GM20000 (cell line): ENCODE data around the gene NSUN2.
"Not testable (repeated sequence)": the region's sequence is repeated elsewhere in the genome, so short reads cannot be mapped to it uniquely, and the experiment has no call there.

Source experiments
- DNase-seq: peaks from one replicate; pipeline ENCODE4 v3.0.0; 2012; ENCODE audit warnings: low spot score
- TF ChIP-seq, protein P1 (sequence below): IDR thresholded peaks from 2 replicates; pipeline ENCODE4 v1.5.1; 2012; ENCODE audit warnings: mild to moderate bottlenecking, control low read depth; ENCODE audit errors: extremely low read depth, missing control alignments

The NSUN2 gene

DNA sequence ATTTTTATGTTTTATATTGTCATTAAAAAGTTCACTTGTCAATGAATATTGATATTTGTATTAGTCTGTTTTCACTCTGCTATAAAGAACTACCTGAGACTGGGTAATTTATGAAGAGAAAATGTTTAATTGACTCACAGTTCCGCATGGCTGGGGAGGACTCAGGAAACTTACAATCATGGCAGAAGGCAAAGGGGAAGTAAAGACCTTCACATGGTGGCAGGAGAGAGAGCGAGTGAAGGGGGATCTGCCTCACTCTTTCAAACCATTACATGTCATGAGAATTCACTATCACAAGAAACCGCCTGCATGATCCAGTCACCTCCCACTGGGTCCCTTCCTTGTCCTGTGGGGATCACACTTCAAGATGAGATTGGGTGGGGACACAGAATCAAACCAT lies 27.8 kb upstream of the NSUN2 start:
- DNase-seq = no peak
- TF ChIP-seq, protein P1, sequence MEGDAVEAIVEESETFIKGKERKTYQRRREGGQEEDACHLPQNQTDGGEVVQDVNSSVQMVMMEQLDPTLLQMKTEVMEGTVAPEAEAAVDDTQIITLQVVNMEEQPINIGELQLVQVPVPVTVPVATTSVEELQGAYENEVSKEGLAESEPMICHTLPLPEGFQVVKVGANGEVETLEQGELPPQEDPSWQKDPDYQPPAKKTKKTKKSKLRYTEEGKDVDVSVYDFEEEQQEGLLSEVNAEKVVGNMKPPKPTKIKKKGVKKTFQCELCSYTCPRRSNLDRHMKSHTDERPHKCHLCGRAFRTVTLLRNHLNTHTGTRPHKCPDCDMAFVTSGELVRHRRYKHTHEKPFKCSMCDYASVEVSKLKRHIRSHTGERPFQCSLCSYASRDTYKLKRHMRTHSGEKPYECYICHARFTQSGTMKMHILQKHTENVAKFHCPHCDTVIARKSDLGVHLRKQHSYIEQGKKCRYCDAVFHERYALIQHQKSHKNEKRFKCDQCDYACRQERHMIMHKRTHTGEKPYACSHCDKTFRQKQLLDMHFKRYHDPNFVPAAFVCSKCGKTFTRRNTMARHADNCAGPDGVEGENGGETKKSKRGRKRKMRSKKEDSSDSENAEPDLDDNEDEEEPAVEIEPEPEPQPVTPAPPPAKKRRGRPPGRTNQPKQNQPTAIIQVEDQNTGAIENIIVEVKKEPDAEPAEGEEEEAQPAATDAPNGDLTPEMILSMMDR = no peak

DNA sequence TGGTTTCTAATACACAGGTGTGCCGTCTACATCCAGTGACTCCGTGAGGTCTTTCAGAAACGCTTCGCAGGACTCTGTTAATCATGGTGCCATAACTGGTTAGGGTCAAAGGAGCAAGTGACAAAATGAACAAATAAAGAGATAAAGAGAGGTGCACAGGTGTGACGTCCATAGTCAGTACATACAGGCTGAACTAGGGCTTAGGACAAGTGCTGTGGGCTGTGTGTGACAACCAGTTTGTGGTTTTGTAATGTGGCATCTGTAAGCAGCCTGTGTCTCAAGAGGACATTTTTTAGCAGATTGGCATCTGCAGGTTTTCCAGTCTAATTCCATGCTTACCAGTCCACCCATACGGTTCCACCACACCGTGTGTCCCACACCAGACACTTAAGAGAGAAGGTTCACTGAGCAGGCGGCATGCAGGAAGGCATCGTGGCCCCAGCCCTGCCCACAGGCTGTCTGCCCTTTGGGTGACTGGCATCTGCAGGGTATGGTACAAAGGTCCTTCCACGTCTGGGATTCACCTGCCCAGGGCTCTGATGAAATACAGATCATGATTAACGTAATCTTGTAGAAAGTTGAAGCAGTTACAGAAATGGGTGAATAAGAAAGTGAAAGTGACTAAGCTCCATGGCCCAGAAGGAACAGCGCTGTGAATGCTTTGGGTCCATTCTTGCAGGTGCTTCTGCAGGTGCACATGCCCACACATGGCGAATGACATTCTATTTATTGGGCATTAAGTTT lies 27.3 kb upstream of the NSUN2 start:
- DNase-seq = peak; percentile 60
- TF ChIP-seq, protein P1 = no peak

DNA sequence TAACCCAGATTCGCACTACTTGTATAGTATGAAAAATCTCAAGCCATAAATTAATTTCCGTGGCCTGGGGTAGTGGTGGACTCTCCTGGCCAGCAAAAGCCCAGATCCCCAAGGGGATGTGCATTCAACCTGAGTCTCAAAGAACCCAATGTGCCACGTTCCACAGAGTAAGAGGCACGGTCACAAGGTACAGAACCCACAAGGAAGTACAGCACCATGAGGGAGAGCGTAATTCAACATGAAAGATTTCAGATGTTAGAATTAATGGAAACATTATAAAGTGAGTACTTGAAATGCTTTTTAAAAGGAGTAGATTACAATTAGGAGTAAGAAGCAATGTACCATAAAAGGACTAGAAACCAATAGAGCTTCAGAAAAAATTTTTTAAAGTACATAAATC lies 23.8 kb upstream of the NSUN2 start:
- DNase-seq = no peak
- TF ChIP-seq, protein P1 = no peak

DNA sequence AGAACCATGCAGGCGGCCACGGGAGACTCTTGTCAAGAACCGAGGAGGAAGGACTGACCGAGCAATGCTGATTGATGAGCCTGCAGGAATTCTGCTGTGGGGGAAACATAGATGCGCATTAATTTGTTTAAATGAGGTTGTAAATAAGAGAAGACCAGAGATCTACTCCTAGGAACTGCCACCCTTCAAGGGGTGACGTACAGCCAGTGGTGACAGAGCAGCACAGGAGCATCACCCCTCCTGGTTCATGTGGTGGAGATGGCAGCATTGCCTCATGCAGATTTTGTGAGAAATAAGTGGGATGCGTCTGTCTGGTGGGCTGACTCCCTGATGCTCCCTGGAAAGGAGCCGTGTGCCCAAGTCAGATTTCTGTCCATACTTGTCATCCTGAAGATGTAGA lies 22.6 kb upstream of the NSUN2 start:
- TF ChIP-seq, protein P1 = no peak
- DNase-seq = no peak

DNA sequence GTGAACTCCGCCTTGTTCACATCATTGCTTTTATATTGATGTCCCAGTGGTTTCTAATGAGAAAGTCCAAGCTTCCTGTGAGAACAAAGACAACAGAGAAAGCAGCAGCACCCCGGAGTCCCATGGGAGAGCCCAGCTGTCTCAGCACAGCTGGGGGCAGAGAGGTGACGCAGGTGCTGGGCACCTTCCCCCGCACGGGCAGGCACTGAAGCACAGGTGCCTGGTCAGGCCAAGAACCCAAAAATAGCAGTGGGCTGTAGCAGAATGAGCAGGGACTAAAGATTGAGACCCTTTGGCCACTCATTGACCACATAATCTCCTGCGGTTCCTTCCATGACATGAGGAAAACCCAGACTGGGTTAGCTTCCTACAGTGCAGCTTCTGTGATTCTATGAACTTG lies 19.2 kb upstream of the NSUN2 start:
- TF ChIP-seq, protein P1 = no peak
- peak; percentile 33 for DNase-seq

DNA sequence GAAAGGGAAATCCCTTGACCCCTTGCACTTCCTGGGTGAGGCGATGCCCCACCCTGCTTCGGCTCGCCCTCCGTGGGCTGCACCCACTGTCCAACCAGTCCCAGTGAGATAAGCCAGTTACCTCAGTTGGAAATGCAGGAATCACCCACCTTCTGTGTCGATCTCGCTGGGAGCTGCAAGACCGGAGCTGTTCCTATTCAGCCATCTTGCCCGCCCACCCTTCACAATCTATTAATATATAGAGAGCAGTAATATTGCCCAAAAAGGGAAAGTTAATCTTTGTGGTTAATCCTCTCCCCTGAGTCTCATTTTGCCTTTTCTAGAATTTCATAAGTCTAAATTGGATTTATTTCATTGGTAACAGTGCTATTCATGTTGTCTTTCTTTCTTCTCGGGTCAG lies 16.8 kb upstream of the NSUN2 start:
- no peak for DNase-seq
- TF ChIP-seq, protein P1 = no peak

DNA sequence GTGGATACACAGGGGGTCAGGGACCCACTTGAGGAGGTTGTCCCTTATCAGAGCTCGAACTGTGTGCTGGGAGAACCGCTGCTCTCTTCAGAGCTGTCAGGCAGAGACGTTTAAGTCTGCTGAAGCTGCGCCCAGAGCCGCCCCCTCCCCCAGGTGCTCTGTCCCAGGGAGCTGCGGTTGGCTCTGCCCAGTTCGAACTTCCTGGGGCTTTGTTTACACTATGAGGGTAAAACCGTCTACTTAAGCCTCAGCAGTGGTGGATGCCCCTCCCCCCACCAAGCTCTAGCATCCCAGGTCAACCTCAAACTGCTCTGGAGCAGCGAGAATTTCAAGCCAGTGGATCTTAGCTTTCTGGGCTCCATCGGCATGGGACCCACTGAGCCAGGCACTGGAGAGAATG lies 16.3 kb upstream of the NSUN2 start:
- no peak for DNase-seq

DNA sequence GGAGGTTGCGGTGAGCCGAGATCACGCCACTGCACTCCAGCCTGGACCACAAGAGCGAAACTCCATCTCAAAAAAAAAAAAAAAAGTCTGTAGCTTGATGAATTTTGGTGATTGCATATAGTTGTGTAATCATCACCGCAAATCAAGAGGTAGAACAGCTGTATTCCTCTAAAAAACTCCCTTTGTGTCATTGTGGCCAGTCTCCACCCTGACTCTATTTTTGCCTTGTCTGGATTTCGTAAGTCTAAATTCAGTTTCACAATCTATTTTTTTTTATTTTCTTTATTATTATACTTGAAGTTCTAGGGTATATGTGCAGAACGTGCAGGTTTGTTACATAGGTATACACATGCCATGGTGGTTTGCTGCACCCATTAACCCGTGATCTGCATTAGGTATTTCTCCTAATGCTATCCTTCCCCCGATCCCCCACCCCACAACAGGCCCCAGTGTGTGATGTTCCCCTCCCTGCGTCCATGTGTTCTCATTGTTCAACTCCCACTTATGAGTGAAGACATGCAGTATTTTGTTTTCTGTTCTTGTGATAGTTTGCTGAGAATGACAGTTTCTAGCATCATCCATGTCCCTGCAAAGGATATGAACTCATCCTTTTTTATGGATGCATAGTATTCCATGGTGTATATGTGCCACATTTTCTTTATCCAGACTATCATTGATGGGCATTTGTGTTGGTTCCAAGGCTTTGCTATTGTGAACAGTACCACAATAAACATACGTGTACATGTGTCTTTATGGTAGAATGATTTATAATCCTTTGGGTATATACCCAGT lies 12.9 kb upstream of the NSUN2 start:
- not testable (repeated sequence) for DNase-seq

More for the DNA sequence above, 16.3 kb upstream of the NSUN2 start:
- TF ChIP-seq, protein P1 = no peak
